AG04450 (cell line): ENCODE data around the gene LHX4. TPM values are rescaled to one million over a fixed set of nuclear protein-coding genes. Genes with fewer than 3 reads are reported as not detected.

ENCODE experiments used
- CTCF ChIA-PET: fragments of 300-600, 350-600 bp; formaldehyde crosslinking; extraction: SDS; loops from one replicate; lab custom pipeline; 2022; ENCODE audit warnings: antibody characterized with exemption, inconsistent platforms; lab: Charles Lee
- POLR2A ChIA-PET: fragments of 350-600 bp; formaldehyde crosslinking; extraction: SDS; loops from one replicate; lab custom pipeline; 2021; ENCODE audit warnings: antibody characterized with exemption, inconsistent platforms; lab: Yijun Ruan, JAX
- DNase-seq: peaks from one replicate; pipeline ENCODE4 v3.0.0-alpha.2; 2011; ENCODE audit warnings: low read depth, low spot score
- H3K27ac ChIP-seq: one replicate; pipeline ENCODE4 v1.5.1; 2012; ENCODE audit warnings: low read depth, low read length, control low read depth
- H3K27me3 ChIP-seq: one replicate; pipeline ENCODE4 v1.6.0; 2012; ENCODE audit warnings: low read length; ENCODE audit not compliant: control insufficient read depth, insufficient read depth
- H3K4me3 ChIP-seq: 2 replicates; pipeline ENCODE4 v1.5.1; 2011; ENCODE audit warnings: mild to moderate bottlenecking, low read depth, low read length, control low read depth
- H3K9me3 ChIP-seq: 2 replicates; pipeline ENCODE4 v1.5.1; 2012; ENCODE audit warnings: low read length; ENCODE audit not compliant: control insufficient read depth, insufficient read depth
- polyA plus RNA-seq: library from polyadenylated mRNA; depleted of rRNA; stranded (reverse); fragments of >200 nt; gene quantifications from 2 replicates; pipeline ENCODE4 v1.2.3, GENCODE V29; 2011
- TF ChIP-seq, protein P1 (sequence below): IDR thresholded peaks from 2 replicates; pipeline ENCODE4 v1.5.1; 2011; ENCODE audit warnings: low read depth, low read length, control low read depth, inconsistent platforms

The LHX4 gene
- polyA plus RNA-seq, 1 experiment: 0.10 TPM

GRCh38 chr1:180255536-180256340 lies 25.7 kb downstream of the LHX4 start:
- ChIA-PET POLR2A (no interaction called here), CTCF (interaction anchor here (4.6 kb wide), 1 partner anchor 224 kb away, joined by 145 read pairs; no protein-coding TSS in a partner anchor)
- H3K9me3 ChIP-seq: no peaks in the 10 kb centered on the region
- TF ChIP-seq, protein P1, sequence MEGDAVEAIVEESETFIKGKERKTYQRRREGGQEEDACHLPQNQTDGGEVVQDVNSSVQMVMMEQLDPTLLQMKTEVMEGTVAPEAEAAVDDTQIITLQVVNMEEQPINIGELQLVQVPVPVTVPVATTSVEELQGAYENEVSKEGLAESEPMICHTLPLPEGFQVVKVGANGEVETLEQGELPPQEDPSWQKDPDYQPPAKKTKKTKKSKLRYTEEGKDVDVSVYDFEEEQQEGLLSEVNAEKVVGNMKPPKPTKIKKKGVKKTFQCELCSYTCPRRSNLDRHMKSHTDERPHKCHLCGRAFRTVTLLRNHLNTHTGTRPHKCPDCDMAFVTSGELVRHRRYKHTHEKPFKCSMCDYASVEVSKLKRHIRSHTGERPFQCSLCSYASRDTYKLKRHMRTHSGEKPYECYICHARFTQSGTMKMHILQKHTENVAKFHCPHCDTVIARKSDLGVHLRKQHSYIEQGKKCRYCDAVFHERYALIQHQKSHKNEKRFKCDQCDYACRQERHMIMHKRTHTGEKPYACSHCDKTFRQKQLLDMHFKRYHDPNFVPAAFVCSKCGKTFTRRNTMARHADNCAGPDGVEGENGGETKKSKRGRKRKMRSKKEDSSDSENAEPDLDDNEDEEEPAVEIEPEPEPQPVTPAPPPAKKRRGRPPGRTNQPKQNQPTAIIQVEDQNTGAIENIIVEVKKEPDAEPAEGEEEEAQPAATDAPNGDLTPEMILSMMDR: no peak
- H3K4me3 ChIP-seq: no peak overlapping the region
- no peak for DNase-seq
- no peak overlapping the region for H3K27ac ChIP-seq
- H3K27me3 ChIP-seq: peaks cover 2% of the 10 kb centered on the region

DNA sequence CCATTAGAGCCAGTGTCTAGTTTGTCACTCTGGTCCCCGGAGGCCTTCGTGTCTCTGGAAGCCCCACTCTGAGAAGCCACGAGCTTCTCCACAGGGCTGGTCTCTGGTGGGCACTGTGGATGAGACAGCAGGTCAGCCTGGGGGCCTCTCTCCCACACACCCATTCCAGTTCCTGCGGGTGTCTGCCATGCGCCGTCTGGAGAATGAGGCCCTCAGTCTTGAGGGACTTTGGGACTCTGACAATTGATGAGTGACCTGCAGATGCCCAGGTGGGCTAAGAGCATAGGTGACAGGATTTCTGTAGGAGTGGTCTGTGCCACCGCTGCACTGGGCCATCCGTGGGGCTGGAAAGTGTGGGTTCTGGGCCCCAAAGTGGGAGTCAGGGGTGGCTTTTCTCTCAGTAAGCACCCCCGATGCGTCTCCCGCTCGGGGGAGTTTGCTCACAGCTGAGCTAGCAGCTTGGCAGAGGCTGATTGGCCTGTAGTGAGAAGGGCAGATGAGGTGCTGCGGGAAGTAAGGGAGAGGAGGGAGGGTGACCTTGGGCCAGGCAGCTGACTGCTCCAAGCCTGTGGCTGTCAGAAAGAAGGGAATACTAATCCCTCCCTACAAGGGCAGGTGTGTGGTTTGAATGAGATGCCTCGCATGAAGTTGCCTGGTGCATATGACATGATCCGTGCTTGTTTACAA lies 26.4 kb downstream of the LHX4 start:
- peaks cover 2% of the 10 kb centered on the region for H3K27me3 ChIP-seq
- TF ChIP-seq, protein P1: no peak
- no peak overlapping the region for H3K4me3 ChIP-seq
- H3K9me3 ChIP-seq: no peaks in the 10 kb centered on the region
- H3K27ac ChIP-seq: no peak overlapping the region
- ChIA-PET POLR2A (no interaction called here), CTCF (no interaction called here)
- no peak for DNase-seq

DNA sequence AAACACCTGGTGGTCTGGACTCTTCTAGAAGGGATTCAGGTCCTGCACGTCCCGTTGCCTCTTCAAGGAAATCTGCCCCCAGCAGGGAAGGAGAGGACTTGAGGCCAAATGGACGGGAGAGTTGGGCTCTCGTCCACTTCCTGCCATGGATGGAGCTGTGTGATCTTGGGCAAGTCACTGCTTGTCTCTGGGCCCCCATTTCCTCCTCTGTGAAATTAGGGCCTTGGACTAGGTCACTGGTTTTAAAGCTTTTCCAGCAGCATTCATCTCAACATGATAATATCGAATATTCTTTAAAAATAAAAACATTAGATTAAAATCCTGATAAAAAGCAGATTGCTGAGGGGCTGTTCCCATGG lies 26.9 kb downstream of the LHX4 start:
- Histone ChIP-seq H3K4me3 (no peak overlapping the region), H3K9me3 (no peaks in the 10 kb centered on the region), H3K27me3 (peaks cover 2% of the 10 kb centered on the region), H3K27ac (no peak overlapping the region)
- TF ChIP-seq, protein P1: no peak
- no peak for DNase-seq
- CTCF ChIA-PET: no interaction called here
- POLR2A ChIA-PET: no interaction called here

DNA sequence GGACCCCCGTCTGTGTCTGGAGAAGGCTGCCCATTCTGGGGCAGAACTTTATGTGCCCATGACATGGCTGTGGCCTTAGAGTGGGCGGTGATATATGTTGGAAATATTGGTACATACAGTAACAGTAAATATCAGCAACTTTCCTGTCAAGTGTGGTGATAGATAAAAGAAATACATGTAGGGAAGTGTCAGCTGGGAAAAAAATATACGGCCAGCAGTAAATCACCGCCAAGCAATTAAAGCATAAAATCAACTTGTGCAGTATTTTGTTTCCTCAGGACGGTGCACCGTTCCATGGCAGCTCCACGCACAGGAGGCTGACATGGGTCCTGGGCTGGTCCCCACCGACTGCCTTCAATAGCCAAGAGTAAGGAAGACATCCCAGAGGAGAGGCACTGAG lies 27.4 kb downstream of the LHX4 start:
- CTCF ChIA-PET: no interaction called here
- H3K9me3 ChIP-seq: no peaks in the 10 kb centered on the region

More for the DNA sequence above, 27.4 kb downstream of the LHX4 start:
- no peak for DNase-seq
- POLR2A ChIA-PET: no interaction called here
- TF ChIP-seq, protein P1: no peak
- Histone ChIP-seq H3K4me3 (no peak overlapping the region), H3K27me3 (peaks cover 5% of the 10 kb centered on the region), H3K27ac (no peak overlapping the region)
